DMS114 treated with DMSO at 0.1 percent for 48 hours (cell line): ENCODE results near the gene IREB2.

ENCODE experiments used
- DNase-seq: peaks from one replicate; lab custom pipeline; 2025; ENCODE audit not compliant: unreplicated experiment; lab: John Stamatoyannopoulos, UW

IREB2 gene

GRCh38 chr15:78406016-78406585, 31.9 kb upstream of the IREB2 start:
- DNase-seq, result no peak

- DNase-seq, result no peak
These were observed 30.2 kb upstream of the IREB2 start for GRCh38 chr15:78407608-78408354.

GRCh38 chr15:78408355-78408640, 29.7 kb upstream of the IREB2 start:
- DNase-seq, result no peak

- no peak for DNase-seq
These were observed 29.1 kb upstream of the IREB2 start for GRCh38 chr15:78408961-78409360.

GRCh38 chr15:78411061-78411460, 27.0 kb upstream of the IREB2 start:
- no peak for DNase-seq

GRCh38 chr15:78414621-78415250, 23.3 kb upstream of the IREB2 start:
- DNase-seq, result no peak

GRCh38 chr15:78415284-78415683, 22.7 kb upstream of the IREB2 start:
- peak; percentile 53 for DNase-seq

GRCh38 chr15:78417754-78418630, 20.0 kb upstream of the IREB2 start:
- no peak for DNase-seq

GRCh38 chr15:78418686-78419085, 19.3 kb upstream of the IREB2 start:
- no peak for DNase-seq

- no peak for DNase-seq
These were observed 18.6 kb upstream of the IREB2 start for GRCh38 chr15:78419367-78419766.

- DNase-seq, result no peak
These were observed 17.8 kb upstream of the IREB2 start for GRCh38 chr15:78420220-78420619.

- DNase-seq, result no peak
These were observed 17.2 kb upstream of the IREB2 start for GRCh38 chr15:78420766-78421165.

GRCh38 chr15:78421238-78421965, 16.6 kb upstream of the IREB2 start:
- no peak for DNase-seq

- peak; percentile 76 for DNase-seq
These were observed 15.3 kb upstream of the IREB2 start for GRCh38 chr15:78422571-78423340.

- DNase-seq, result no peak
These were observed 13.3 kb upstream of the IREB2 start for GRCh38 chr15:78424673-78425072.

GRCh38 chr15:78425643-78426042, 12.4 kb upstream of the IREB2 start:
- DNase-seq, result no peak

- DNase-seq, result no peak
These were observed 11.7 kb upstream of the IREB2 start for GRCh38 chr15:78426300-78426699.

GRCh38 chr15:78427953-78428352, 10.1 kb upstream of the IREB2 start:
- DNase-seq, result no peak

- DNase-seq, result no peak
These were observed 8.5 kb upstream of the IREB2 start for GRCh38 chr15:78429477-78429876.

GRCh38 chr15:78431955-78432354, 6.1 kb upstream of the IREB2 start:
- DNase-seq, result no peak
